ENCODE data around the gene UBE2R2. TPM values are rescaled to one million over a fixed set of nuclear protein-coding genes. Genes with fewer than 3 reads are reported as not detected.
"Not testable (repeated sequence)": the region's sequence is repeated elsewhere in the genome, so short reads cannot be mapped to it uniquely, and the experiment has no call there.

Gene UBE2R2
- total and polyA plus RNA-seq, 2 of the 8 experiments (the other 6 are each of a cell fraction or from before 2014, with no cell fraction given), result 19.4 to 42.1 TPM

DNA sequence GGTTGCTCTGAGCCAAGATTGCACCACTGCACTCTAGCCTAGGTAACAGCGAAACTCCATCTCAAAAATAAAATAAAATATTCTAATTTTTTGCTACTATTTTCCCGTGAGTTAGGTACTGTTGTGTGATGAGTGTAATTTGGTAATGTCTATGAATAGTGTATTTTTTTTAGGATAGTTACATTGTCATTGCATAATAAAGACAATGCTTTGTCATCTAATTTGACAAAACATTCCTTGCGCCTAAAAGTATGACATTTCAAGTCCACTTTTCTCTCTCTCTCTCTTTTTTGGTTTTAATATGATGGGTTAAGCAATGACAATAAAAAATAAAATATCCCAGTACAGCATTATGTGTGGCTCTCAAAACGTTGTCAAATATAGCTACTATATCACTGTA lies 29.3 kb downstream of the UBE2R2 start (continued):
- TF ChIP-seq HDAC2 (IDR thresholded peaks at IDR 0.05; ENCODE audit: borderline replicate concordance in 1 of 2, low read depth in 2 of 2, low read length in 2 of 2), result no peak

GRCh38 chr9:33847894-33848205 lies 30.9 kb downstream of the UBE2R2 start:
- peak in 1 of 2 experiments; percentile 33 for DNase-seq (ENCODE audit: low read depth in 1 of 2, low spot score in 2 of 2)
- not testable (repeated sequence) for H2AFZ ChIP-seq (ENCODE audit: low read length); H3K18ac ChIP-seq (ENCODE audit: extremely low read depth, low read length); H3K4ac ChIP-seq (replicated peaks; ENCODE audit: insufficient read length, low read depth, low read length); H3K23ac ChIP-seq (ENCODE audit: insufficient read length); H3K23me2 ChIP-seq (ENCODE audit: low read depth, low read length); FAIRE-seq; H3K79me1 ChIP-seq (ENCODE audit: low read depth, low read length); H2BK20ac ChIP-seq (ENCODE audit: low read length); H3K9ac ChIP-seq (replicated peaks in 1 of 4; ENCODE audit: extremely low read depth in 1 of 4, low read depth in 3 of 4, low read length in 3 of 4); H3K9me3 ChIP-seq (ENCODE audit: insufficient read depth in 2 of 2, low read depth in 1 of 2, low read length in 1 of 2); H2BK15ac ChIP-seq (ENCODE audit: low read length); H3K27me3 ChIP-seq (replicated peaks in 1 of 4; ENCODE audit: control insufficient read depth in 3 of 4, extremely low read depth in 1 of 4, insufficient read depth in 3 of 4, low read length in 3 of 4); H3K4me2 ChIP-seq (ENCODE audit: insufficient read depth in 1 of 2, low read depth in 2 of 2, low read length in 2 of 2); H4K91ac ChIP-seq (replicated peaks; ENCODE audit: insufficient read length, low read length); H3K56ac ChIP-seq (replicated peaks; ENCODE audit: insufficient read length, low read depth, low read length); H4K5ac ChIP-seq (ENCODE audit: insufficient read length, low read depth, low read length); H4K20me1 ChIP-seq (replicated peaks in 1 of 2; ENCODE audit: control insufficient read depth in 1 of 2, insufficient read depth in 2 of 2, low read length in 2 of 2); H2BK5ac ChIP-seq (ENCODE audit: low read depth, low read length); H3K4me1 ChIP-seq (replicated peaks in 1 of 4; ENCODE audit: control insufficient read depth in 3 of 4, insufficient read depth in 4 of 4, low read length in 3 of 4); H2BK12ac ChIP-seq (ENCODE audit: low read depth, low read length); H3K27ac ChIP-seq (ENCODE audit: low read depth, low read length); H2AK5ac ChIP-seq (ENCODE audit: low read depth, low read length); H2BK120ac ChIP-seq (replicated peaks; ENCODE audit: low read depth, low read length); H3K36me3 ChIP-seq (ENCODE audit: control insufficient read depth in 2 of 4, insufficient read depth in 4 of 4, low read length in 3 of 4); H3K4me3 ChIP-seq (ENCODE audit: extremely low read depth in 1 of 4, insufficient read depth in 2 of 4, low read depth in 3 of 4, low read length in 4 of 4); H3K14ac ChIP-seq (ENCODE audit: insufficient read length); H4K8ac ChIP-seq (ENCODE audit: extremely low read depth, insufficient read depth, low read length)
- WGBS, 2 experiments (ENCODE audit: extremely low coverage in 1 of 2, insufficient coverage in 1 of 2, insufficient read length in 1 of 2, insufficient replicate concordance in 2 of 2, low coverage in 1 of 2, low lambda C conversion rate in 2 of 2, missing lambda C conversion rate in 1 of 2), result 99% methylated on average over 3 of the region's 3 CpGs; no CpG with 5 or more reads in 1 of the 2 experiments
- POLR2A ChIA-PET (ENCODE audit: partially characterized antibody), result interaction anchor here (0.7 to 2.9 kb wide), 3 partner anchors 11 to 32 kb away, joined by 3 to 9 read pairs (median 3); no protein-coding TSS in a partner anchor
- H3K79me2 ChIP-seq (ENCODE audit: control insufficient read depth in 1 of 2, insufficient read depth in 2 of 2, low read length in 2 of 2), result peaks cover 0 to 91% of the 10 kb centered on the region in 2 experiments; a peak in 3 of 4 replicates
- CTCF ChIA-PET (ENCODE audit: partially characterized antibody), result interaction anchor here (0.6 to 2.4 kb wide), 3 partner anchors 13 to 84 kb away, joined by 3 to 10 read pairs (median 8); no protein-coding TSS in a partner anchor
